Aorta (tissue), 5 donors: ENCODE results near the gene PDZD7. TPM values are rescaled to one million over a fixed set of nuclear protein-coding genes. Genes with fewer than 3 reads are reported as not detected.

ENCODE experiments used
- ATAC-seq: fragments of 200-7000 bp; cut with Tn5 transposase; one replicate; pipeline ENCODE4 v1.9.1; 2022; ENCODE audit warnings: moderate library complexity; ENCODE audit not compliant: low FRiP score
- DNase-seq, 2 donors: peaks; one replicate each; pipeline ENCODE4 v3.0.0-alpha.2; 2020
- H3K27ac ChIP-seq, 2 donors: one replicate each; pipeline ENCODE4 v1.5.1; 2013; ENCODE audit warnings: low read length in 2 of 2, mild to moderate bottlenecking in 2 of 2, moderate library complexity in 2 of 2, control low read depth in 1 of 2, inconsistent platforms in 1 of 2, low read depth in 1 of 2
- H3K27me3 ChIP-seq, 2 donors: one replicate each; pipeline ENCODE4 v1.6.1; 2013; ENCODE audit warnings: control low read depth in 1 of 2, low read length in 1 of 2, mild to moderate bottlenecking in 1 of 2, moderate library complexity in 1 of 2; ENCODE audit not compliant: insufficient read depth in 2 of 2, control insufficient read depth in 1 of 2
- H3K36me3 ChIP-seq, 2 donors: one replicate each; pipeline ENCODE4 v1.6.1; 2013; ENCODE audit warnings: control low read depth in 1 of 2, low read length in 1 of 2, mild to moderate bottlenecking in 1 of 2; ENCODE audit not compliant: insufficient read depth in 2 of 2, control insufficient read depth in 1 of 2
- H3K4me1 ChIP-seq, 2 donors: one replicate each; pipeline ENCODE4 v1.6.1; 2013; ENCODE audit warnings: low read length in 2 of 2, control low read depth in 1 of 2, mild to moderate bottlenecking in 1 of 2, moderate library complexity in 1 of 2; ENCODE audit not compliant: insufficient read depth in 2 of 2, control insufficient read depth in 1 of 2
- H3K4me3 ChIP-seq, 2 donors: one replicate each; pipeline ENCODE4 v1.5.1; 2013; ENCODE audit warnings: low read length in 2 of 2, control low read depth in 1 of 2, mild to moderate bottlenecking in 1 of 2
- H3K9me3 ChIP-seq: one replicate; pipeline ENCODE4 v1.6.1; 2013; ENCODE audit warnings: mild to moderate bottlenecking, low read length; ENCODE audit not compliant: control insufficient read depth
- WGBS, 2 donors: extraction: QIAGEN DNeasy Blood & Tissue Kit; methylation state at CpG; one replicate each; pipeline ENCODE4 v1.1.7; 2013; 5-methylcytosine and 5-hydroxymethylcytosine counted together
- intact Hi-C, 2 donors: fragments of 100-400 bp; cut with DNase I; formaldehyde crosslinking; loops; one replicate each; pipeline versions ENCODE4 v1.14.2 to v1.15.0; 2022
- polyA plus RNA-seq, 2 donors: library from polyadenylated mRNA; stranded (reverse); fragments of 200-250 nt; gene quantifications; one replicate each; pipeline ENCODE4 v1.2.3, GENCODE V29; 2013
- total RNA-seq, 2 donors: library from RNA; stranded (reverse); fragmentation: NEBNext Ultra II Directional; extraction: Animal tissue kit (Norgen Biotek cat#: 25700); gene quantifications; one replicate each; pipeline ENCODE4 v1.2.1, GENCODE V29; 2021
- donor health status: healthy with polysubstance abuse.
- donor health status: Bipolar disorder and iron deficiency.
- donor health status: DM: no; HTN: no; CAD: no.
- donor health status: DM: no; HTN: no; CAD: no.
- donor health status: DM: yes; HTN: yes; CAD: no.

Gene PDZD7
- total and polyA plus RNA-seq, 4 donors = 0.97 to 3.9 (median 1.3) TPM

DNA sequence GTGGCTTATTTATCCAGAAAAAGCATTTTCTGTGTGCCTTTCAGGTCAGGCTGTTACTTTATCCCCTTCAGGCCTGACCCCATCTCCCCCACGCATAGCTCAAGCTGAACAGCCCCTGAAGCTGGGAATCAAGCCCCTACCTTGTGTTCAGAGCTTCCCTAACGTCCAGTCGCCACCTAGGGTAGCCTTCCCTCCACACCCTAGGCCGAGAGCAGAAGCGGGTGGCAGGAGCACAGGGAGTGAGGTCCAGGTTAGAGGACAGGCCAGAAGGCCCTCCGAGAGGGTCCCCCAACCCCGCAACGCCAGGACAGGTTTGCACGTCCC, 62.1 kb downstream of the PDZD7 start:
- WGBS, 2 donors = 12 to 15% methylated on average over 9 of the region's 9 CpGs
- DNase-seq (no peak), ATAC-seq (no peak)
- Histone ChIP-seq H3K27ac (no peak overlapping the region), H3K9me3 (no peaks in the 10 kb centered on the region), H3K4me3 (no peak overlapping the region), H3K36me3 (no peaks in the 10 kb centered on the region), H3K27me3 (no peaks in the 10 kb centered on the region), H3K4me1 (no peaks in the 10 kb centered on the region)
- intact Hi-C loops = no loop called here

DNA sequence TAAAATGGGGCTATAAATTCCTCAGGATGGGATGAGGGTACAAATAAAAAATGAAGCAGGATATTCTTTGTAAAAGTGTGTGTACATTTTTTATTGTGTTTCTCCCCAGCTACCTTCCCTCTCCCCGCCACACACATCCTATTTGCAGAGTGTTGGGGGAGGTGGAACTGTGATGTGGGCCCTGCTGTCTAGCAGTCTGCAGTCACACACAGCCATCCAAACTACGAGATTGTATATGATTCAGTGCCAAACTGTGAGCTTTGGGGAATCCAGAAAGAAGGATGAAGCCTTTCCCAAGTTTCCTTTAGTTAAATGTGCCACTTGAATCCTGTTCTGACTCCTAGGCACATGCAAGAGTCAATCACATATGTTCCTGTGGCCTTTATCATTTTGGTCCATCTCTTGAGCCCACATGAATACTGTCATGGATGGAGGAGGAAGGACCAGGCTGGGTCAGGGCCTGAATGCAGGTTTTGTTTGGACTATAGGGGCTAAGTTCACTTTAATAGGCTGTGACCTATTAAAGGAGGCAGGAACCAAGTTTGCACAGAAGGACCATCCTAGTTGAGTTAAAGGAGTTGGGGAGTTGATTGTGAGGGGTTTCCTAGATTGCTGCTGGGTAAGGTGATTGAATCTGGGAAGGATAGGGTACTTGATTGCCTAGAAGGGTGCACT, 62.7 kb downstream of the PDZD7 start:
- Histone ChIP-seq H3K27me3 (no peaks in the 10 kb centered on the region), H3K4me1 (no peaks in the 10 kb centered on the region), H3K27ac (no peak overlapping the region), H3K4me3 (no peak overlapping the region), H3K9me3 (no peaks in the 10 kb centered on the region), H3K36me3 (no peaks in the 10 kb centered on the region)
- 77 to 81% methylated on average over 2 of the region's 2 CpGs for WGBS, 2 donors
- ATAC-seq (no peak), DNase-seq (no peak)
- intact Hi-C loops = no loop called here

DNA sequence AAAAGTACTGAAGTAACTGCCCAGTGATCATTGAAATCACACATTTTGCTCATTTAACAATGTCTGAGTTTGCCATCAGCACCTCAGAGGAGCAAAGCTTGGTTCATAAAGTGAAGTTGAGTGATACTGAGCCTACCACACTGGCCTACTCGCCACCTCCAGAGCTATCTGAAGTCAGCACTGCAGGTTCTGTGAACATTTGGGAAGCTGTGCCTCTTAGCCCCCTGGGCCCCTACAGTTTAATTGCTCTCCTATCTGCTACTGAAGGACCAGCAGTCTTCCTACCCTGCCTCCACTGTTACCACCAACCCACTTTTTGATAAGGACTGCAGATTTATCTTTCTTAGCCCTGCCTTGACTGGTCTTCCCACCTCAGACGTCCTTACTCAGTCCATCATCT, 63.6 kb downstream of the PDZD7 start:
- no peaks in the 10 kb centered on the region for H3K9me3 ChIP-seq
- no peaks in the 10 kb centered on the region for H3K4me1 ChIP-seq
- no peaks in the 10 kb centered on the region for H3K36me3 ChIP-seq
- intact Hi-C loops = no loop called here
- H3K27ac ChIP-seq = no peak overlapping the region
- no peak overlapping the region for H3K4me3 ChIP-seq
- ATAC-seq = no peak
- 85 to 87% methylated on average over 2 of the region's 2 CpGs for WGBS, 2 donors
- peak in 1 of 2 donors; percentile 17 for DNase-seq
- H3K27me3 ChIP-seq = no peaks in the 10 kb centered on the region

DNA sequence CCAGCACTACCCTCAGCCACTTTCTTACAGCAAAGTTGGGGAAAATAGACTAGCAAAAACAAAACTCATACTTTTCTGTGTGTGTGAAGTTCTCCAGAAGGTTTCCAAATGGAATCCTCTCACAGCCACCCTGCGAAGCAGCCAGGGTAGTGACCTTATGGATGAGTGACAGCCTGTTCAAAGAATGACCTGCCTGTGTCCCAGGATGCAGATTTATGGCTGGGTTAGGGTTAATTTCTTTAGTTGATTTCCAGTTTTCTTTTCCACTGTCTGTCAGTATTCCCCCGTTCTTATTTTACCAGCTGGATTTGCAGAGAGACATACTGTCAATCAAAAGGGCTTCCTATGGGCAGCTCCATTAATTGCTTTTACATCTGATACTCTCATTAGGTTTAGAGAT, 64.0 kb downstream of the PDZD7 start:
- H3K9me3 ChIP-seq = no peaks in the 10 kb centered on the region
- no peaks in the 10 kb centered on the region for H3K4me1 ChIP-seq
- intact Hi-C loops = no loop called here
- no peaks in the 10 kb centered on the region for H3K36me3 ChIP-seq
- no peak overlapping the region for H3K27ac ChIP-seq
- ATAC-seq (no peak), DNase-seq (no peak)
- no peak overlapping the region for H3K4me3 ChIP-seq
- H3K27me3 ChIP-seq = no peaks in the 10 kb centered on the region
- WGBS, 2 donors = 60 to 71% methylated on average over 2 of the region's 2 CpGs

DNA sequence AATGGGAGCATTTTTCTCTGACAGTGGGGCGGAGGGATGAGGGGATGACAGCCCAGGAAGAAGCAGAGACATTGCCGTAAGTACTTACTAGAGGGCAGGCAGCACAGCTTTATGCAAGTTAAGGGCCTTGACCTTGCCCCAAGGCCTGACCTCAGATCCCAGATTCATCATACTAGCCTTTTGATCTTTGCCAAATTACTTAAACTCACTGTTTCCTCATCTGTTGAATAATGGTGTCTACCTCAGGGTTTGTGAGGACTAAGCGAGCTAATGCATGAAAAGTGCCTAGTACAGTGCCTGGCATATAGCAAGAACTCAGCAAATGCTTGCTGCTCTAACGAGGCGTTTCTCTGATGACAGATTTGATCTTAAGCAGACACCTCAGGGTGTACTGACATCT, 65.1 kb downstream of the PDZD7 start:
- intact Hi-C loops = no loop called here
- H3K27me3 ChIP-seq = no peaks in the 10 kb centered on the region
- H3K27ac ChIP-seq = no peak overlapping the region
- WGBS, 2 donors = 67 to 68% methylated on average over 5 of the region's 5 CpGs
- H3K4me3 ChIP-seq = no peak overlapping the region
- no peaks in the 10 kb centered on the region for H3K36me3 ChIP-seq
- H3K9me3 ChIP-seq = no peaks in the 10 kb centered on the region
- H3K4me1 ChIP-seq = no peaks in the 10 kb centered on the region
- DNase-seq (no peak), ATAC-seq (no peak)

DNA sequence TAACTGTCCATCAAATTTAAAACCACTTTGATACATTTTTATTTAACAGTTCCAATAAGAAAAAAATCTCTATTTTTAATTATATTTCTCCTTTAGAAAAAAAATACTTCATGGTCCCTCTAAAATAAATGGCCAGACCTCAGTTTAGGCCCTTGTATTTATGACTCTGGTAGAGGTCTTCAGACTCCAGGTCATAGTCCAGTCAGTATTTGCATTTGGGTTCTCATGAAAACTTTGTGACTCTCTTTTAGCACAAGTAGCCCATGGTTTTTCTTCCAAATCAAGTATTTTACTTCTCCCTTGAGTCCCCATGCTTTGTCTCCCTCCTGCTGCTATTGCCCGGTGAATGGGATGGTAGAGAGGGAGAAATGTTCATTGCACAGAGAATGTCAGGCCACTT, 67.1 kb downstream of the PDZD7 start:
- Histone ChIP-seq H3K27ac (no peak overlapping the region), H3K9me3 (no peaks in the 10 kb centered on the region), H3K4me3 (no peak overlapping the region), H3K36me3 (no peaks in the 10 kb centered on the region), H3K27me3 (no peaks in the 10 kb centered on the region), H3K4me1 (no peaks in the 10 kb centered on the region)
- DNase-seq (no peak), ATAC-seq (no peak)
- 91 to 92% methylated on average over 1 of the region's 1 CpG for WGBS, 2 donors
- intact Hi-C loops = no loop called here

DNA sequence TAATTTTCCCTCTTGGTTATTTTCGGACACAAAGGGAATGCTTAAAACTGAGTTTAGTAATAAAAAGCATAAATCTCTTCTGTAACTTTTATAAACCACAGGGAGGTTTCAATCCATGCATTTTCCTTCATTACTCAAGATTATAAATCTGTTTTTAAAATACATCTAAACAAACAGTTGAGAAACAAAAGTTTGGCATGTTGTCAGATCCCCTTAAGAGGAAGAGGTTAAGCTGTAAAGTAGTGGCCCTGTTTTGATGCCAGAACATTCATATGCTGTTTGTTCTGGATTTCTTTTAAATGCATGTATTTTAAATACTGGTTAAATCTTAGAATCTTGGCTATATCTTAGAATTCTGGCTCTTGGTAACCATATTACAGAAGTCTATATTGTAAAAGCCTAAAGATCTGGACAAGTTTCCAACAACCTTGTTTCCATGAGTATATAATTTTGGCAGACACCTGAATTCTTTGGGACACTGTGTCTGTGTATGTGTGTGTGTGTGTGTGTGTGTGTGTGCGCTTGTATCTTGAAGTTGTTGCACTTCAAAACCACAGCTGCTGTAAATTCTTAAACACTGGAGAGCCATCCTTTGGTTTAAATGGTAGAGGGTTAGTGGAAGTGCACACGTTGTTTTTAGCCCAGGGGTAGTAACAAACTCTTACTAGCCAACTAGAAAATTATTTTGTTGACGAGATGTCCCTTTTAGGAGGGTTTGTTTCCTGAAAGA, 68.4 kb downstream of the PDZD7 start:
- DNase-seq = no peak
- Histone ChIP-seq H3K4me3 (no peak overlapping the region), H3K27me3 (no peaks in the 10 kb centered on the region), H3K4me1 (no peaks in the 10 kb centered on the region), H3K27ac (no peak overlapping the region), H3K36me3 (peaks cover 0 to 1% of the 10 kb centered on the region in 2 donors), H3K9me3 (no peaks in the 10 kb centered on the region)
- ATAC-seq = no peak
- intact Hi-C loops = no loop called here
- WGBS, 2 donors = 77% methylated on average over 4 of the region's 4 CpGs

DNA sequence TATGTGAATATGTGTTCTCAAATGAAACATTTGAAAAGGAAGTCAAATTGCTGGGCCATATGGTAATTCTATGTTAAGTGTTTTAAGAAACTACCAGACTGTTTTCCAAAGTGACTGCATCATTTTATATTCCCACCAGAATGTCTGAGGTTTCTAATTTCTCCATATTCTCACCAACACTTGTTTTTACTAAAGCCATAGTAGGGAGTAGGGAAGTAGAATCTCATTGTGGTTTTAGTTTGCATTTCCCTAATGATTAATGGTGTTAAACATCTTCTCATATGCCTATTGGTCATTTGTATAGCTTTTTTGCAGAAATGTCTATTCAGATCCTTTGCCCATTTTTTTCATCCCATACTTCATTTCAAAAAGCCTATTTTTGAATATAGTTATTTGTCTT, 70.7 kb downstream of the PDZD7 start:
- Histone ChIP-seq H3K4me3 (no peak overlapping the region), H3K9me3 (no peaks in the 10 kb centered on the region), H3K36me3 (peaks cover 1 to 2% of the 10 kb centered on the region in 2 donors), H3K27me3 (no peaks in the 10 kb centered on the region), H3K4me1 (no peaks in the 10 kb centered on the region), H3K27ac (no peak overlapping the region)
- ATAC-seq (no peak), DNase-seq (no peak)
- intact Hi-C loops = no loop called here
